ACC112 (cell line): Measurements from ENCODE around the gene STX8.

Source experiments
- H2AFZ ChIP-seq: fragments of 200-600 bp; sonication (generic); one replicate; pipeline ENCODE4 v1.6.0; 2017; ENCODE audit warnings: antibody characterized with exemption, low read length; ENCODE audit not compliant: unreplicated experiment
- H3K27ac ChIP-seq: fragments of 200-600 bp; sonication (generic); 2 replicates; pipeline ENCODE4 v1.5.1; 2014; ENCODE audit warnings: low read depth, mild to moderate bottlenecking, antibody characterized with exemption, low read length, moderate library complexity
- H3K27me3 ChIP-seq: fragments of 200-600 bp; sonication (generic); 2 replicates; pipeline ENCODE4 v1.6.1; 2014; ENCODE audit warnings: mild to moderate bottlenecking, antibody characterized with exemption, low read length, moderate library complexity, mixed read lengths; ENCODE audit not compliant: insufficient read depth
- H3K36me3 ChIP-seq: fragments of 200-600 bp; sonication (generic); 2 replicates; pipeline ENCODE4 v1.6.1; 2016; ENCODE audit warnings: mild to moderate bottlenecking, antibody characterized with exemption, low read length, moderate library complexity, mixed read lengths; ENCODE audit not compliant: insufficient read depth
- H3K4me1 ChIP-seq: fragments of 200-600 bp; sonication (generic); one replicate; pipeline ENCODE4 v1.6.1; 2016; ENCODE audit warnings: low read length, mixed read lengths; ENCODE audit not compliant: insufficient read depth, unreplicated experiment, control insufficient read depth
- H3K4me3 ChIP-seq: fragments of 200-600 bp; sonication (generic); 2 replicates; pipeline ENCODE4 v1.5.1; 2014; ENCODE audit warnings: mild to moderate bottlenecking, low read depth, low read length
- H3K79me2 ChIP-seq: fragments of 200-600 bp; sonication (generic); one replicate; pipeline ENCODE4 v1.6.0; 2016; ENCODE audit warnings: low read length; ENCODE audit not compliant: control insufficient read depth, unreplicated experiment, insufficient read depth

The STX8 gene

GRCh38 chr17:9219631-9220397, 355.8 kb downstream of the STX8 start:
- Histone ChIP-seq H3K4me3 (no peak overlapping the region), H3K4me1 (peaks cover 6% of the 10 kb centered on the region), H3K27ac (no peak overlapping the region), H2AFZ (no peak overlapping the region), H3K36me3 (no peaks in the 10 kb centered on the region), H3K27me3 (no peaks in the 10 kb centered on the region), H3K79me2 (no peaks in the 10 kb centered on the region)

- H3K36me3 ChIP-seq = no peaks in the 10 kb centered on the region
- no peaks in the 10 kb centered on the region for H3K27me3 ChIP-seq
- H3K4me3 ChIP-seq = no peak overlapping the region
- no peaks in the 10 kb centered on the region for H3K79me2 ChIP-seq
- H2AFZ ChIP-seq = no peak overlapping the region
- H3K4me1 ChIP-seq = peaks cover 6% of the 10 kb centered on the region
- H3K27ac ChIP-seq = no peak overlapping the region
Observed at GRCh38 chr17:9218911-9219310, 356.7 kb downstream of the STX8 start.

GRCh38 chr17:9218064-9218635, 357.5 kb downstream of the STX8 start:
- H2AFZ ChIP-seq = no peak overlapping the region
- H3K36me3 ChIP-seq = no peaks in the 10 kb centered on the region
- H3K27me3 ChIP-seq = peaks cover 5% of the 10 kb centered on the region; the same call in 1 of the 2 replicates
- H3K4me3 ChIP-seq = no peak overlapping the region
- H3K79me2 ChIP-seq = no peaks in the 10 kb centered on the region
- no peak overlapping the region for H3K27ac ChIP-seq
- H3K4me1 ChIP-seq = peaks cover 6% of the 10 kb centered on the region

- Histone ChIP-seq H3K27me3 (peaks cover 5% of the 10 kb centered on the region; the same call in 1 of the 2 replicates), H3K4me3 (no peak overlapping the region), H3K79me2 (no peaks in the 10 kb centered on the region), H3K27ac (0 out of 2 replicates have a peak overlapping the region, but pooled peaks have one; percentile 16), H2AFZ (no peak overlapping the region), H3K4me1 (peaks cover 6% of the 10 kb centered on the region), H3K36me3 (no peaks in the 10 kb centered on the region)
Observed at GRCh38 chr17:9217151-9218056, 358.2 kb downstream of the STX8 start.

GRCh38 chr17:9215465-9215864, 360.2 kb downstream of the STX8 start:
- Histone ChIP-seq H3K4me3 (no peak overlapping the region), H3K36me3 (no peaks in the 10 kb centered on the region), H2AFZ (no peak overlapping the region), H3K4me1 (peaks cover 6% of the 10 kb centered on the region), H3K79me2 (no peaks in the 10 kb centered on the region), H3K27ac (no peak overlapping the region), H3K27me3 (peaks cover 5% of the 10 kb centered on the region; the same call in 1 of the 2 replicates)

GRCh38 chr17:9213303-9213640, 362.3 kb downstream of the STX8 start:
- no peak overlapping the region for H3K27ac ChIP-seq
- H3K27me3 ChIP-seq = peaks cover 5% of the 10 kb centered on the region; the same call in 1 of the 2 replicates
- no peak overlapping the region for H2AFZ ChIP-seq
- H3K4me3 ChIP-seq = no peak overlapping the region
- no peaks in the 10 kb centered on the region for H3K36me3 ChIP-seq
- no peaks in the 10 kb centered on the region for H3K79me2 ChIP-seq
- H3K4me1 ChIP-seq = peaks cover 6% of the 10 kb centered on the region

- Histone ChIP-seq H3K27me3 (peaks cover 5% of the 10 kb centered on the region; the same call in 1 of the 2 replicates), H3K27ac (no peak overlapping the region), H3K79me2 (no peaks in the 10 kb centered on the region)
Observed at GRCh38 chr17:9212376-9213302, 363.0 kb downstream of the STX8 start.

GRCh38 chr17:9211133-9211765, 364.4 kb downstream of the STX8 start:
- H3K79me2 ChIP-seq = no peaks in the 10 kb centered on the region
- H3K36me3 ChIP-seq = no peaks in the 10 kb centered on the region
- no peak overlapping the region for H3K27ac ChIP-seq
- no peak overlapping the region for H2AFZ ChIP-seq
- H3K4me1 ChIP-seq = no peaks in the 10 kb centered on the region
- no peak overlapping the region for H3K4me3 ChIP-seq
- H3K27me3 ChIP-seq = peaks cover 17% of the 10 kb centered on the region

More at GRCh38 chr17:9212376-9213302, 363.0 kb downstream of the STX8 start:
- H3K4me3 ChIP-seq = no peak overlapping the region
- no peaks in the 10 kb centered on the region for H3K36me3 ChIP-seq
- H2AFZ ChIP-seq = no peak overlapping the region
- peaks cover 6% of the 10 kb centered on the region for H3K4me1 ChIP-seq

GRCh38 chr17:9209781-9210370, 365.7 kb downstream of the STX8 start:
- H2AFZ ChIP-seq = no peak overlapping the region
- H3K79me2 ChIP-seq = no peaks in the 10 kb centered on the region
- H3K4me1 ChIP-seq = no peaks in the 10 kb centered on the region
- H3K4me3 ChIP-seq = no peak overlapping the region
- no peaks in the 10 kb centered on the region for H3K36me3 ChIP-seq
- peaks cover 25% of the 10 kb centered on the region for H3K27me3 ChIP-seq
- H3K27ac ChIP-seq = no peak overlapping the region
